SK-N-SH (cell line): ENCODE measurements around the gene AMMECR1. TPM values are rescaled to one million over a fixed set of nuclear protein-coding genes. Genes with fewer than 3 reads are reported as not detected.

Experiments
- CTCF ChIA-PET: fragments of 300-600, 350-600 bp; formaldehyde crosslinking; extraction: SDS; loops from one replicate; lab custom pipeline; 2021; lab: Yijun Ruan, JAX
- POLR2A ChIA-PET: fragments of 350-600 bp; sonication (Branson Sonifier 250); formaldehyde crosslinking; extraction: SDS; loops from one replicate; lab custom pipeline; 2020; ENCODE audit warnings: antibody characterized with exemption, inconsistent platforms; lab: Yijun Ruan, JAX
- DNase-seq: peaks from one replicate; pipeline ENCODE4 v3.0.0; 2012
- H2AFZ ChIP-seq: fragments of 200-600 bp; sonication (generic); 2 replicates; pipeline ENCODE4 v1.8.1; 2016; ENCODE audit warnings: antibody characterized with exemption, mild to moderate bottlenecking, low read depth
- H3F3A ChIP-seq: fragments of 200-600 bp; sonication (generic); replicated peaks from 2 replicates; pipeline ENCODE3; 2016; ENCODE audit warnings: antibody characterized with exemption, mild to moderate bottlenecking; ENCODE audit not compliant: insufficient read depth
- H3K27ac ChIP-seq, 2 experiments: fragments of 200-500 bp in 1 of 2; fragments of 200-600 bp in 1 of 2; sonication (Bioruptor generic) in 1 of 2; sonication (generic), shearing (Covaris generic) in 1 of 2; 2 replicates each; pipeline versions ENCODE4 v1.5.1 to v1.6.1; 2014 to 2016; ENCODE audit warnings: low read depth in 2 of 2, inconsistent platforms in 1 of 2, low read length in 1 of 2, mild to moderate bottlenecking in 1 of 2, mixed read lengths in 1 of 2
- H3K27me3 ChIP-seq: fragments of 200-600 bp; sonication (generic), shearing (Covaris generic); 2 replicates; pipeline ENCODE4 v1.6.1; 2016; ENCODE audit warnings: mixed run types; ENCODE audit not compliant: insufficient read depth
- H3K36me3 ChIP-seq, 2 experiments: fragments of 200-500 bp in 1 of 2; fragments of 200-600 bp in 1 of 2; sonication (Bioruptor generic) in 1 of 2; sonication (generic) in 1 of 2; replicated peaks in 1 of 2; 2 replicates each; pipeline versions ENCODE3 to v1.5.1; 2014 to 2016; ENCODE audit warnings: low read length in 1 of 2, mild to moderate bottlenecking in 1 of 2; ENCODE audit not compliant: insufficient read depth in 2 of 2, control insufficient read depth in 1 of 2
- H3K4me1 ChIP-seq, 2 experiments: fragments of 200-500 bp in 1 of 2; fragments of 200-600 bp in 1 of 2; sonication (Bioruptor generic) in 1 of 2; sonication (generic), shearing (Covaris generic) in 1 of 2; 2 replicates each; pipeline versions ENCODE4 v1.5.1 to v1.6.1; 2014 to 2016; ENCODE audit warnings: low read depth in 1 of 2, low read length in 1 of 2, mixed run types in 1 of 2; ENCODE audit not compliant: insufficient read depth in 2 of 2, control insufficient read depth in 1 of 2
- H3K4me2 ChIP-seq: fragments of 200-600 bp; sonication (generic), shearing (Covaris generic); 2 replicates; pipeline ENCODE4 v1.6.1; 2017; ENCODE audit warnings: mixed run types
- H3K4me3 ChIP-seq, 2 experiments: fragments of 200-500 bp in 1 of 2; fragments of 200-600 bp in 1 of 2; sonication (Bioruptor generic) in 1 of 2; sonication (generic), shearing (Covaris generic) in 1 of 2; 2 replicates each; pipeline versions ENCODE4 v1.5.1 to v1.8.1; 2014 to 2016; ENCODE audit warnings: low read depth in 2 of 2, inconsistent platforms in 1 of 2, low read length in 1 of 2, mild to moderate bottlenecking in 1 of 2, mixed read lengths in 1 of 2, moderate library complexity in 1 of 2
- H3K79me2 ChIP-seq: fragments of 200-600 bp; sonication (generic); 2 replicates; pipeline ENCODE4 v1.8.1; 2017; ENCODE audit warnings: mild to moderate bottlenecking; ENCODE audit not compliant: insufficient read depth
- H3K9ac ChIP-seq: fragments of 200-600 bp; sonication (generic); 2 replicates; pipeline ENCODE4 v1.6.1; 2017; ENCODE audit warnings: mixed run types
- H3K9me2 ChIP-seq: fragments of 200-600 bp; sonication (generic); 2 replicates; pipeline ENCODE4 v1.6.1; 2017; ENCODE audit warnings: mixed run types
- H3K9me3 ChIP-seq: fragments of 200-600 bp; sonication (generic); 2 replicates; pipeline ENCODE4 v1.6.1; 2017; ENCODE audit warnings: mixed run types, mild to moderate bottlenecking, moderate library complexity
- H4K20me1 ChIP-seq: fragments of 200-600 bp; sonication (generic); 2 replicates; pipeline ENCODE4 v1.6.1; 2017; ENCODE audit warnings: mild to moderate bottlenecking, mixed run types; ENCODE audit not compliant: insufficient read depth
- CTCF ChIP-seq: fragments of 200-600 bp; sonication (generic); IDR thresholded peaks from 2 replicates; pipeline ENCODE4 v1.6.1; 2017; ENCODE audit warnings: antibody characterized with exemption, mild to moderate bottlenecking, moderate library complexity
- EP300 ChIP-seq, 2 experiments: IDR thresholded peaks; 2 replicates each; pipeline versions ENCODE4 v1.4.0 to v1.6.1; 2012; ENCODE audit warnings: borderline replicate concordance in 1 of 2, low read depth in 1 of 2, low read length in 1 of 2
- EZH2phosphoT487 ChIP-seq: fragments of 200-600 bp; sonication (generic); IDR thresholded peaks from 2 replicates; pipeline ENCODE4 v1.6.1; 2017; ENCODE audit warnings: low read depth, mixed run types, mild to moderate bottlenecking, antibody characterized with exemption, moderate library complexity, borderline replicate concordance
- FOXJ3 ChIP-seq: sonication (generic); formaldehyde crosslinking; IDR thresholded peaks from 2 replicates; pipeline ENCODE4 v1.5.1; 2020; ENCODE audit warnings: mild to moderate bottlenecking, missing genetic modification reagents
- FOXM1 ChIP-seq: IDR thresholded peaks from 2 replicates; pipeline ENCODE4 v1.4.0; 2012; ENCODE audit warnings: low read depth, mild to moderate bottlenecking
- GABPA ChIP-seq: IDR thresholded peaks from 2 replicates; pipeline ENCODE4 v1.4.0; 2012; ENCODE audit warnings: low read depth, mild to moderate bottlenecking
- JUND ChIP-seq: IDR thresholded peaks from 2 replicates; pipeline ENCODE4 v1.4.0; 2012
- MAX ChIP-seq: IDR thresholded peaks from 2 replicates; pipeline ENCODE4 v1.4.0; 2012; ENCODE audit warnings: low read depth
- MEF2A ChIP-seq: IDR thresholded peaks from 2 replicates; pipeline ENCODE4 v1.4.0; 2012; ENCODE audit warnings: low read depth, borderline replicate concordance
- MXI1 ChIP-seq: IDR thresholded peaks from 2 replicates; pipeline ENCODE4 v1.6.1; 2012; ENCODE audit warnings: mild to moderate bottlenecking, low read depth, low read length, improper control_type of control experiment
- NRF1 ChIP-seq: IDR thresholded peaks from 2 replicates; pipeline ENCODE4 v1.6.1; 2012; ENCODE audit warnings: low read depth, mild to moderate bottlenecking, low read length
- POLR2AphosphoS5 ChIP-seq: IDR thresholded peaks from 2 replicates; pipeline ENCODE4 v1.6.1; 2012; ENCODE audit warnings: low read depth, low read length
- RAD21 ChIP-seq: IDR thresholded peaks from 2 replicates; pipeline ENCODE4 v1.6.1; 2012; ENCODE audit warnings: mild to moderate bottlenecking, low read length
- REST ChIP-seq: IDR thresholded peaks from 2 replicates; pipeline ENCODE4 v1.6.1; 2012; ENCODE audit warnings: mild to moderate bottlenecking, low read depth, low read length, moderate library complexity
- RFX5 ChIP-seq: IDR thresholded peaks from 2 replicates; pipeline ENCODE4 v1.6.1; 2012; ENCODE audit warnings: mild to moderate bottlenecking, improper control_type of control experiment, low read length
- RXRA ChIP-seq: IDR thresholded peaks from 2 replicates; pipeline ENCODE4 v1.4.0; 2012; ENCODE audit warnings: low read depth, mild to moderate bottlenecking, borderline replicate concordance
- SIN3A ChIP-seq: IDR thresholded peaks from 2 replicates; pipeline ENCODE4 v1.6.1; 2012; ENCODE audit warnings: low read depth, mild to moderate bottlenecking, low read length, moderate library complexity, borderline replicate concordance
- TCF12 ChIP-seq: IDR thresholded peaks from 2 replicates; pipeline ENCODE4 v1.4.0; 2012
- WGBS: methylation state at CpG from one replicate; pipeline ENCODE4 v1.1.6; 2017; ENCODE audit warnings: low lambda C conversion rate; 5-methylcytosine and 5-hydroxymethylcytosine counted together
- polyA plus RNA-seq, 3 experiments: library from polyadenylated mRNA; depleted of rRNA; stranded (reverse); fragments of >200 nt; gene quantifications; 2 replicates each; pipeline ENCODE4 v1.2.3, GENCODE V29; 2012
- TF ChIP-seq, protein P1 (sequence below): IDR thresholded peaks from 2 replicates; pipeline ENCODE4 v1.4.0; 2012; ENCODE audit warnings: low read depth, borderline replicate concordance

Gene AMMECR1
- polyA plus RNA-seq, 1 of the 3 experiments (the other 2 are of a cell fraction) = 1.3 TPM

GRCh38 chrX:110250847-110251246 is 67.0 kb downstream of the AMMECR1 start:
- CTCF ChIA-PET = interaction anchor here (1.2 kb wide), 1 partner anchor 67 kb away, joined by 3 read pairs; the partner anchor contains the start of gene AMMECR1
- no peaks in the 10 kb centered on the region for H3K36me3 ChIP-seq
- no peak overlapping the region for H3K4me3 ChIP-seq
- POLR2A ChIA-PET = no interaction called here
- H3K27ac ChIP-seq = no peak overlapping the region
- TF ChIP-seq FOXM1 (no peak), MEF2A (no peak), EP300 (IDR thresholded peaks at IDR 0.05; ENCODE audit: borderline replicate concordance in 1 of 2, low read depth in 1 of 2, low read length in 1 of 2) (no peak), POLR2AphosphoS5 (no peak), SIN3A (no peak), FOXJ3 (no peak), RAD21 (no peak), GABPA (no peak), NRF1 (no peak), MAX (no peak), RXRA (no peak)
- TF ChIP-seq, protein P1, sequence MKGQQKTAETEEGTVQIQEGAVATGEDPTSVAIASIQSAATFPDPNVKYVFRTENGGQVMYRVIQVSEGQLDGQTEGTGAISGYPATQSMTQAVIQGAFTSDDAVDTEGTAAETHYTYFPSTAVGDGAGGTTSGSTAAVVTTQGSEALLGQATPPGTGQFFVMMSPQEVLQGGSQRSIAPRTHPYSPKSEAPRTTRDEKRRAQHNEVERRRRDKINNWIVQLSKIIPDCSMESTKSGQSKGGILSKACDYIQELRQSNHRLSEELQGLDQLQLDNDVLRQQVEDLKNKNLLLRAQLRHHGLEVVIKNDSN = no peak
- H2AFZ ChIP-seq = no peak overlapping the region
- DNase-seq = no peak
- H4K20me1 ChIP-seq = no peaks in the 10 kb centered on the region
- WGBS = 69% methylated on average over 1 of the region's 1 CpG
- no peaks in the 10 kb centered on the region for H3F3A ChIP-seq
- no peaks in the 10 kb centered on the region for H3K9me2 ChIP-seq
- no peaks in the 10 kb centered on the region for H3K79me2 ChIP-seq
- no peak overlapping the region for H3K4me2 ChIP-seq
- no peaks in the 10 kb centered on the region for H3K9me3 ChIP-seq
- no peak overlapping the region for H3K9ac ChIP-seq
- H3K4me1 ChIP-seq = no peaks in the 10 kb centered on the region; a peak in 1 of 4 replicates
- no peaks in the 10 kb centered on the region for H3K27me3 ChIP-seq

DNA sequence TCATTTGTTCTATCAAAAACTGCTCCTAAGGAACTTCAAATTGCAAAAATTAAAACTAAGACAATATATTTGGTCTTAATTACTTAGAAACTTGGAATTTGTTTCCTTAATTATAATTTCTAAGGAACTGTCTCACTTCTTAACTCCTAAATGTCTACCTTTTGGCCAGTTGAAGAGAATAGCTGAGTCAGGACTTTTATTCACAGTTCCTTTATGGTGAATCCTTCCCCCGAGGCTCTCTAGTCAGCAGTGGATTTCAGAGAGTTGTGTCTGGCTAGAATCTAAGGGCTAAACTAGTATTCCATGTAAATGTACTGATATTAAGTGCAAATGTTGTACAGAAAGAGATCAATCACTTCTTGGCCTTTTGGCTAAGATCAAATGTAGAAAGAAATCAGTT is 69.3 kb downstream of the AMMECR1 start:
- DNase-seq = no peak
- Histone ChIP-seq H3K9ac (no peak overlapping the region), H2AFZ (no peak overlapping the region), H3K9me2 (no peaks in the 10 kb centered on the region), H3K9me3 (no peaks in the 10 kb centered on the region), H3K4me1 (no peaks in the 10 kb centered on the region), H3K79me2 (no peaks in the 10 kb centered on the region), H3K36me3 (no peaks in the 10 kb centered on the region), H3K27ac (no peak overlapping the region), H3K4me3 (no peak overlapping the region), H3K27me3 (no peaks in the 10 kb centered on the region), H3F3A (no peaks in the 10 kb centered on the region), H3K4me2 (no peak overlapping the region), H4K20me1 (no peaks in the 10 kb centered on the region)
- 55% methylated on average over 1 of the region's 1 CpG for WGBS
- ChIA-PET POLR2A (no interaction called here), CTCF (interaction anchor here (0.7 kb wide), 1 partner anchor 88 kb away, joined by 4 read pairs; no protein-coding TSS in a partner anchor)
- TF ChIP-seq CTCF = no peak
- TF ChIP-seq JUND = no peak
- no peak for TF ChIP-seq MXI1
- no peak for TF ChIP-seq RFX5
- TF ChIP-seq REST = no peak
- no peak for TF ChIP-seq FOXM1
- TF ChIP-seq RXRA = no peak
- TF ChIP-seq TCF12 = no peak
- TF ChIP-seq EZH2phosphoT487 = no peak
